NB4 (cell line): Measurements from ENCODE around the gene MMP2.

Source experiments
- POLR2A ChIP-seq: IDR thresholded peaks from 2 replicates; pipeline ENCODE4 v1.6.1; 2011; ENCODE audit warnings: mild to moderate bottlenecking; ENCODE audit not compliant: insufficient read length; ENCODE audit errors: extremely low read depth
- TF ChIP-seq, protein P1 (sequence below): IDR thresholded peaks from 2 replicates; pipeline ENCODE4 v1.6.1; 2011; ENCODE audit warnings: low read depth, low read length
- TF ChIP-seq, protein P2 (sequence below): IDR thresholded peaks from one replicate; pipeline ENCODE4 v1.5.1; 2012; ENCODE audit warnings: low read depth, low read length

DNA sequence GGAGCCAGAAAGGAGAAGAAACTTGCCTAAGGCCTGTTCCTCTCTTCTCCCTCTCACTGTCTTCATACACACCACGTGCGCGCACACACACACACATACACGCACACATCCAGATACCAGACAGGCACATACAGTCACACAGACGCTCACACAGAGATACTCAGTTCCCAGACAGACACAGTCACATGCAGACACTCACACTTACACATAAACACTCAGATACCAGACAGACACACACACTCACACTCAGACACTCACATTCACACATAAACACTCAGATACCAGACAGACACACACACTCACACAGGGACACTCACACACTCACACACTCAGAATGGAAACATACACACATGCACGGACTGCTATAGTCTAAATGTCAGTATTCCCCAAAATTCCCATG, 24.1 kb upstream of the MMP2 start:
- TF ChIP-seq POLR2A = no peak
- TF ChIP-seq, protein P1, sequence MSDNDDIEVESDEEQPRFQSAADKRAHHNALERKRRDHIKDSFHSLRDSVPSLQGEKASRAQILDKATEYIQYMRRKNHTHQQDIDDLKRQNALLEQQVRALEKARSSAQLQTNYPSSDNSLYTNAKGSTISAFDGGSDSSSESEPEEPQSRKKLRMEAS = no peak
- TF ChIP-seq, protein P2, sequence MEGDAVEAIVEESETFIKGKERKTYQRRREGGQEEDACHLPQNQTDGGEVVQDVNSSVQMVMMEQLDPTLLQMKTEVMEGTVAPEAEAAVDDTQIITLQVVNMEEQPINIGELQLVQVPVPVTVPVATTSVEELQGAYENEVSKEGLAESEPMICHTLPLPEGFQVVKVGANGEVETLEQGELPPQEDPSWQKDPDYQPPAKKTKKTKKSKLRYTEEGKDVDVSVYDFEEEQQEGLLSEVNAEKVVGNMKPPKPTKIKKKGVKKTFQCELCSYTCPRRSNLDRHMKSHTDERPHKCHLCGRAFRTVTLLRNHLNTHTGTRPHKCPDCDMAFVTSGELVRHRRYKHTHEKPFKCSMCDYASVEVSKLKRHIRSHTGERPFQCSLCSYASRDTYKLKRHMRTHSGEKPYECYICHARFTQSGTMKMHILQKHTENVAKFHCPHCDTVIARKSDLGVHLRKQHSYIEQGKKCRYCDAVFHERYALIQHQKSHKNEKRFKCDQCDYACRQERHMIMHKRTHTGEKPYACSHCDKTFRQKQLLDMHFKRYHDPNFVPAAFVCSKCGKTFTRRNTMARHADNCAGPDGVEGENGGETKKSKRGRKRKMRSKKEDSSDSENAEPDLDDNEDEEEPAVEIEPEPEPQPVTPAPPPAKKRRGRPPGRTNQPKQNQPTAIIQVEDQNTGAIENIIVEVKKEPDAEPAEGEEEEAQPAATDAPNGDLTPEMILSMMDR = no peak
